HG02981 (cell line): ENCODE results near the gene SULT1C2.
"Not testable (repeated sequence)": the region's sequence is repeated elsewhere in the genome, so short reads cannot be mapped to it uniquely, and the experiment has no call there.

ENCODE experiments used
- ATAC-seq: cut with Tn5 transposase; IDR thresholded peaks from one replicate; pipeline ENCODE4 v1.9.1; 2021; ENCODE audit warnings: mild to moderate bottlenecking, moderate library complexity; ENCODE audit not compliant: unreplicated experiment

Gene SULT1C2

GRCh38 chr2:108288534-108289106 is at the start of gene SULT1C2:
TSS of gene SULT1C2 (plus strand) at chr2:108288895. CDS start at chr2:108293668, 4,773 bp downstream.
- ATAC-seq, result no peak

- no peak for ATAC-seq
These were observed 48.9 kb upstream of the SULT1C2 start, which contains the start of gene SULT1C3 for GRCh38 chr2:108239786-108240185. TSS of gene SULT1C3 (plus strand) at chr2:108239968. CDS start at chr2:108247195, 7,227 bp downstream.

GRCh38 chr2:108240966-108241365 is 47.7 kb upstream of the SULT1C2 start:
- ATAC-seq, result no peak

GRCh38 chr2:108243566-108243965 is 45.1 kb upstream of the SULT1C2 start:
- ATAC-seq, result no peak

- no peak for ATAC-seq
These were observed 43.9 kb upstream of the SULT1C2 start for GRCh38 chr2:108244667-108245414.

GRCh38 chr2:108253106-108253505 is 35.6 kb upstream of the SULT1C2 start:
- ATAC-seq, result no peak

GRCh38 chr2:108257757-108258331 is 30.9 kb upstream of the SULT1C2 start:
- ATAC-seq, result no peak

GRCh38 chr2:108260773-108261172 is 27.9 kb upstream of the SULT1C2 start:
- ATAC-seq, result no peak

- ATAC-seq, result no peak
These were observed 26.7 kb upstream of the SULT1C2 start for GRCh38 chr2:108262036-108262435.

- ATAC-seq, result no peak
These were observed 25.3 kb upstream of the SULT1C2 start for GRCh38 chr2:108263401-108263800.

- ATAC-seq, result no peak
These were observed 22.5 kb upstream of the SULT1C2 start for GRCh38 chr2:108266218-108266617.

- no peak for ATAC-seq
These were observed 21.6 kb upstream of the SULT1C2 start for GRCh38 chr2:108267101-108267500.

GRCh38 chr2:108268001-108268400 is 20.7 kb upstream of the SULT1C2 start:
- no peak for ATAC-seq

- ATAC-seq, result no peak
These were observed 18.3 kb upstream of the SULT1C2 start for GRCh38 chr2:108270346-108270745.

GRCh38 chr2:108270768-108271506 is 17.8 kb upstream of the SULT1C2 start:
- ATAC-seq, result no peak

GRCh38 chr2:108271691-108272253 is 16.9 kb upstream of the SULT1C2 start:
- no peak for ATAC-seq

GRCh38 chr2:108278631-108279030 is 10.1 kb upstream of the SULT1C2 start:
- no peak for ATAC-seq

GRCh38 chr2:108279468-108279867 is 9.2 kb upstream of the SULT1C2 start:
- no peak for ATAC-seq

GRCh38 chr2:108280466-108280865 is 8.2 kb upstream of the SULT1C2 start:
- no peak for ATAC-seq

- ATAC-seq, result not testable (repeated sequence)
These were observed 4.1 kb upstream of the SULT1C2 start for GRCh38 chr2:108284566-108284965.

GRCh38 chr2:108285616-108286015 is 3.1 kb upstream of the SULT1C2 start:
- ATAC-seq, result no peak
